ENCODE results near the gene PAQR4.

PAQR4 gene

DNA sequence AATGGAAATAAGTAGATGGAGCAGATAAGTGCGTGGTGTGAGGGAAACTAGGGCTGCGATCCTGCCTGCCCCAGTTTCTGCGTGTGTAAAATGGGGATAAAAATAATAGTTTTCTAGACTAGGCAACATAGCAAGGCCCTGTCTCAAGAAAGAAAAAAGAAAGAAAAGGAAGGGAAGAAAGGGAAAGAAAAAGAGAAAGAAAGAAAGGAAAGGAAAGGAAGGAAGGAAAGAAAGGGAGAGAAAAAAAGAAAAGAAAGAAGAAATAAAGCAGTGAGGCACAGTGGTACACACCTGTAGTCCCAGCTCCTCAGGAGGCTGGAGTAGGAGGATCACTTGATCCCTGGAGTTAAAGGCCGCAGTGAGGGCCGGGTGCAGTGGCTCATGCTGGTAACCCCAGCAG is 13.3 kb downstream of the PAQR4 start:
- peak overlapping the region; percentile 99; the same call in 1 of the 2 replicates for H3K27ac ChIP-seq
- TF ChIP-seq, protein P1, sequence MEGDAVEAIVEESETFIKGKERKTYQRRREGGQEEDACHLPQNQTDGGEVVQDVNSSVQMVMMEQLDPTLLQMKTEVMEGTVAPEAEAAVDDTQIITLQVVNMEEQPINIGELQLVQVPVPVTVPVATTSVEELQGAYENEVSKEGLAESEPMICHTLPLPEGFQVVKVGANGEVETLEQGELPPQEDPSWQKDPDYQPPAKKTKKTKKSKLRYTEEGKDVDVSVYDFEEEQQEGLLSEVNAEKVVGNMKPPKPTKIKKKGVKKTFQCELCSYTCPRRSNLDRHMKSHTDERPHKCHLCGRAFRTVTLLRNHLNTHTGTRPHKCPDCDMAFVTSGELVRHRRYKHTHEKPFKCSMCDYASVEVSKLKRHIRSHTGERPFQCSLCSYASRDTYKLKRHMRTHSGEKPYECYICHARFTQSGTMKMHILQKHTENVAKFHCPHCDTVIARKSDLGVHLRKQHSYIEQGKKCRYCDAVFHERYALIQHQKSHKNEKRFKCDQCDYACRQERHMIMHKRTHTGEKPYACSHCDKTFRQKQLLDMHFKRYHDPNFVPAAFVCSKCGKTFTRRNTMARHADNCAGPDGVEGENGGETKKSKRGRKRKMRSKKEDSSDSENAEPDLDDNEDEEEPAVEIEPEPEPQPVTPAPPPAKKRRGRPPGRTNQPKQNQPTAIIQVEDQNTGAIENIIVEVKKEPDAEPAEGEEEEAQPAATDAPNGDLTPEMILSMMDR (IDR thresholded peaks at IDR 0.05): no peak
- TF ChIP-seq ZFX (IDR thresholded peaks at IDR 0.05; ENCODE audit: borderline replicate concordance): no peak

DNA sequence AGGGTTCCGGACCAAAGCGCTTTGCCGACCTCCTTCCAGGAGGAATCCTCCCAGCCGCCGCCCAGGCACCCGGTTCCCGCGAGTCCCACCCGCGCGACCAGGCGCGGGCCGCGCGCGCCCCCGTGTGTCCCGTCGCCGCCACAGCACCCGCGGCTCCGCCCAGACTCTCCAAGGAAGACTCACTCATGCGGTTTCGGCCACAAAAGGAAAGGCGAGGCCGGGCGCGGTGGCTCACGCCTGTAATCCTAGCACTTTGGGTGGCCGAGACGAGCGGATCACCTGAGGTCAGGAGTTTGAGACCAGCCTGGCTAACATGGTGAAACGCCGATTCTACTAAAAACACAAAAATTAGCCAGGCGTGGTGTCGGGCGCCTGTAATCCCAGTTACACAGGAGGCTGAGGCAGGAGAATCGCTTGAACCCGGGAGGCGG is 14.6 kb downstream of the PAQR4 start:
- peak overlapping the region; percentile 41; the same call in 1 of the 2 replicates for H3K27ac ChIP-seq
- TF ChIP-seq, protein P1 (IDR thresholded peaks at IDR 0.05): peak; percentile 97
- TF ChIP-seq ZFX (IDR thresholded peaks at IDR 0.05; ENCODE audit: borderline replicate concordance): no peak

DNA sequence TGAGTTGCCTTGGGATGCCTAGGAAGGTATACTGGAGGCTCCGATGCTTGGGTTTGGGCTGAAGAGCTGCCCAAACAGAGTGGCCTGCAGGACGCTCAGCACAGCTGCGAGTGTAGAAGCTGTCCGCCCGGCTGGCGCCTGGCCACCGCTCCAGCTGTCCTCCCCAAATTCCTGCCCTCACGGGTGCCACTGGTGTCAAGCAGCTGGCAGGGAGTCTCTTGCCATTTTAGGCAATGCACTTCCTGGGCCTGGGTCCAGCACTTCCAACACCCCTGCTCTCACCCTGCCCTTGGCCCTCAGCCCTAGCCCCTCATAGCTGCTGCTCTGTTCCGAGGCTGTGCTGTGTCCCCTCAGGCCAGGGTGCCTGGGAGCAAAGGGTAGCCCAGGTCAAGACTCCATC is 16.3 kb downstream of the PAQR4 start:
- no peak overlapping the region for H3K27ac ChIP-seq
- TF ChIP-seq, protein P1 (IDR thresholded peaks at IDR 0.05): no peak
- TF ChIP-seq ZFX (IDR thresholded peaks at IDR 0.05; ENCODE audit: borderline replicate concordance): no peak

DNA sequence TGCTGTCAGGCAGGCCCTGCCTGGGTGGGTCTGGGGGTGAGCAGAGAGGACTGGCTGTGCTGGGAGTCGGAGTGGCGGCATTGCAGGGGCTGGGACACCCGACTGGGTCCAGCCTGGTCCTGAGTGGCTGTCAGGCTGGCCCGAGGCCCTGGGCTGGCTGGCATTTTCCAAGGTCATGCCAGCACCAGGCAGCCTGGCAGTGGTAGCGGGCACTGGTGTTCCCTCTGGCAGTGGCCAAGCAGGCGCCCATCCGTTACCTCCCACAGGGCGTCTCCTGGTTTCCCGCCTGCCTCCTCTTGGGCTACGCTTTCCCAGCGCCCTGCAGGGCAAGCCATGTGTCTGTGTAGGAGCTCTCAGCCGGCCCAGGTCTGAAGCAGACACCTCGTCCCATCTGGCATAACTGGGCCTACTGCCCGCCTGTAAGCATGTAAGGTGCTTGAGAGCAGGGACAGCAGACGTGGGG is 16.8 kb downstream of the PAQR4 start:
- no peak overlapping the region for H3K27ac ChIP-seq
- TF ChIP-seq, protein P1 (IDR thresholded peaks at IDR 0.05): no peak
- no peak for TF ChIP-seq ZFX (IDR thresholded peaks at IDR 0.05; ENCODE audit: borderline replicate concordance)

DNA sequence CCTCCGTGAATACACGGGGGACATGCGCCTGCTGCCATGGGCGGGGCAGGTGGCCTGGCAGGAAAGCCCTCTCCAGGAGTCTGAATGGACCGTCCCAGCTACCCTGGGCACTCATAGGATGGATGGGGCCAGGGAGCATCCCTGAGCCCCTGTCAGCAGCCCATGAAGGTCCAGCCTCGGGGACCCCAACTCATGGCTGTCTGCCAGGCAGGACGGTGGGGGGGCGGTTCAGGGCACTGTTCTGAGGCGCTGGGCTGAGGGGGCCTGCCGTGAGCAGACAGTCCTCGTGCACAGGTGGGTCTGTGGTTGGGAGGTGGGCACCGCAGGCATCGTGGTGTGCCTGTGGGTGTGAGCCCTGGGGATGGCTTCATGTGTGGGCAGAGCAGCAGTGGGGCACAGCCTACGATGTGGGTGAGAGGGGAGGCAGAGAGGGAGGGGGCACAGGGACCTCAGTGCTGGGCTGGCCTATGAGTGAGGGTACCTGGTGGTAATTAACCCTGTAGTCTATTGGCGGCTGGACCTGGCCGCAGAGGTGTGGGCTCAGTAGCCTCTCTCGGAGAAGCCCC is 17.6 kb downstream of the PAQR4 start:
- H3K27ac ChIP-seq: no peak overlapping the region
- TF ChIP-seq, protein P1 (IDR thresholded peaks at IDR 0.05): no peak
- TF ChIP-seq ZFX (IDR thresholded peaks at IDR 0.05; ENCODE audit: borderline replicate concordance): no peak

DNA sequence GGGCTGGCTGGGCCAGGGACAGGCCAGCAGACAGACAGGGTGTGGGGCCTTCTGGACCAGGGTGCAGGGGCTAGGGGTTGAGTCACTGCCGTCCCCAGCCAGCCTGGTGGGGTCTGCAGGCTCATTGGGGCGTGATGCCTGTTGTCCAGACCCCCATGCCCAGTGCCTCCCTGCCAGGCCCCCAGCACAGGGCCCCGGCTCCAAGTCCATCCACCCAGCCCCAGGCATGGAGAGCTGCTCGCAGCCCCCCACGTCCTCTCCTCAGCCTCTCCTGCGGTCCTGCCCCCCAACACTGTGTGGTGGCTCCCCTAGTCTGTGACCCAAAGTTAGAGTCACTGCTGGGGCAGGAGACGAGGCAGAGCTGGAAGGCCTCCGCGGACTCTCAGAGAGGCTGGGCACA is 18.1 kb downstream of the PAQR4 start:
- H3K27ac ChIP-seq: no peak overlapping the region
- no peak for TF ChIP-seq ZFX (IDR thresholded peaks at IDR 0.05; ENCODE audit: borderline replicate concordance)

DNA sequence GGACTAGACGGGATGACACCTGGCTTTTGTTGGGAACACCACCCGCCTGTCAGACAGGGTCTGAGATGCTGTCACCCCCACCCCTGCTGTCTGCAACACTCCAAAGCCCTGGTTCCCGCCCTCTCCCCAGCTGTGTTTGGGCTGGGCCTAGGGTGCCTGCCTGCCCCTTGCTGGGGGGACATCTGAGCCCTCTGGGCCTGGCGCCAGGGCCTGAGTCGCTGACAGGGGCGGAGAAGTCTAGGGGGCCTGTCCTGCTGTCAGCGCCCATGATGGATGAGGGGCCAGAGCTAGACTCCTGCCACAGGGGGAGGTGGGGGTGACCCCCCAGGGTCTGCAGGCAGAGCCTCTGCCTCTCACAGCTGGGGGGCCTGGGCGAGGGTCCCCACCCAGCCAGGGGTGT is 18.7 kb downstream of the PAQR4 start:
- TF ChIP-seq ZFX (IDR thresholded peaks at IDR 0.05; ENCODE audit: borderline replicate concordance): no peak
- TF ChIP-seq, protein P1 (IDR thresholded peaks at IDR 0.05): no peak
- no peak overlapping the region for H3K27ac ChIP-seq
